Colonic mucosa (tissue), 4 donors: ENCODE results near the gene WT1. TPM values are rescaled to one million over a fixed set of nuclear protein-coding genes. Genes with fewer than 3 reads are reported as not detected.

Source experiments
- DNase-seq: peaks from one replicate; pipeline ENCODE4 v3.0.0-alpha.2; 2020
- H3K27ac ChIP-seq: fragments of 200-600 bp; one replicate; pipeline ENCODE4 v1.8.0; 2021
- H3K27me3 ChIP-seq: fragments of 200-600 bp; one replicate; pipeline ENCODE4 v1.8.0; 2021
- H3K36me3 ChIP-seq: fragments of 200-600 bp; one replicate; pipeline ENCODE4 v1.8.0; 2021
- H3K4me1 ChIP-seq: fragments of 200-600 bp; one replicate; pipeline ENCODE4 v1.8.0; 2021; ENCODE audit warnings: mild to moderate bottlenecking
- H3K4me3 ChIP-seq: fragments of 200-600 bp; one replicate; pipeline ENCODE4 v1.8.0; 2021
- H3K9ac ChIP-seq, 2 donors: one replicate each; pipeline ENCODE4 v1.7.0; 2013; ENCODE audit warnings: control low read depth in 2 of 2, low read depth in 2 of 2, low read length in 2 of 2
- H3K9me3 ChIP-seq: fragments of 200-600 bp; one replicate; pipeline ENCODE4 v1.8.0; 2021
- CTCF ChIP-seq: fragments of 200-600 bp; IDR thresholded peaks from one replicate; pipeline ENCODE4 v1.8.0; 2022; ENCODE audit warnings: antibody characterized with exemption, mild to moderate bottlenecking
- intact Hi-C: fragments of 100-400 bp; cut with DNase I; formaldehyde crosslinking; loops from one replicate; pipeline ENCODE4 v1.14.1; 2022
- total RNA-seq, 2 donors: library from RNA; stranded (reverse); fragmentation: NEBNext Ultra II Directional in 1 of 2; extraction: Animal tissue kit (Norgen Biotek cat#: 25700) in 1 of 2; gene quantifications; one replicate each; pipeline ENCODE4 v1.2.1, GENCODE V29; 2021
- donor health status: healthy.
- donor health status: DM: no; HTN: no; CAD: no.
- donor health status: DM: no; HTN: no; CAD: no.

The WT1 gene
- total RNA-seq, 2 donors from 2014 or later: 0.32 TPM; not detected in 1

GRCh38 chr11:32429477-32429876 is 5.9 kb downstream of the WT1 start:
- H3K36me3 ChIP-seq: no peaks in the 10 kb centered on the region

GRCh38 chr11:32428665-32429303 is 6.6 kb downstream of the WT1 start:
- no peak for DNase-seq
- peaks cover 80% of the 10 kb centered on the region for H3K27me3 ChIP-seq

More at GRCh38 chr11:32429477-32429876, 5.9 kb downstream of the WT1 start:
- Histone ChIP-seq H3K27me3 (peaks cover 87% of the 10 kb centered on the region), H3K4me1 (no peaks in the 10 kb centered on the region), H3K9ac (no peak overlapping the region), H3K9me3 (no peaks in the 10 kb centered on the region), H3K4me3 (no peak overlapping the region), H3K27ac (no peak overlapping the region)
- intact Hi-C loops: no loop called here
- DNase-seq: no peak
- TF ChIP-seq CTCF: no peak

GRCh38 chr11:32427935-32428664 is 7.2 kb downstream of the WT1 start:
- no peaks in the 10 kb centered on the region for H3K4me1 ChIP-seq
- H3K9ac ChIP-seq: no peak overlapping the region
- no peak overlapping the region for H3K4me3 ChIP-seq
- TF ChIP-seq CTCF: no peak
- H3K36me3 ChIP-seq: no peaks in the 10 kb centered on the region
- no peaks in the 10 kb centered on the region for H3K9me3 ChIP-seq
- intact Hi-C loops: no loop called here
- no peak overlapping the region for H3K27ac ChIP-seq
- no peak for DNase-seq
- peaks cover 73% of the 10 kb centered on the region for H3K27me3 ChIP-seq

More at GRCh38 chr11:32428665-32429303, 6.6 kb downstream of the WT1 start:
- intact Hi-C loops: no loop called here
- H3K27ac ChIP-seq: no peak overlapping the region
- no peak for TF ChIP-seq CTCF
- H3K4me1 ChIP-seq: no peaks in the 10 kb centered on the region
- H3K9me3 ChIP-seq: no peaks in the 10 kb centered on the region
- H3K36me3 ChIP-seq: no peaks in the 10 kb centered on the region
- no peak overlapping the region for H3K4me3 ChIP-seq
- no peak overlapping the region for H3K9ac ChIP-seq

GRCh38 chr11:32427616-32427934 is 7.8 kb downstream of the WT1 start:
- H3K36me3 ChIP-seq: no peaks in the 10 kb centered on the region
- no peak overlapping the region for H3K27ac ChIP-seq
- peaks cover 68% of the 10 kb centered on the region for H3K27me3 ChIP-seq
- no peaks in the 10 kb centered on the region for H3K9me3 ChIP-seq
- no peaks in the 10 kb centered on the region for H3K4me1 ChIP-seq
- DNase-seq: no peak
- H3K9ac ChIP-seq: no peak overlapping the region
- intact Hi-C loops: no loop called here
- no peak overlapping the region for H3K4me3 ChIP-seq
- TF ChIP-seq CTCF: no peak

- no peak for TF ChIP-seq CTCF
- Histone ChIP-seq H3K9ac (no peak overlapping the region), H3K27ac (no peak overlapping the region), H3K9me3 (no peaks in the 10 kb centered on the region), H3K4me1 (no peaks in the 10 kb centered on the region), H3K27me3 (peaks cover 63% of the 10 kb centered on the region), H3K4me3 (no peak overlapping the region), H3K36me3 (no peaks in the 10 kb centered on the region)
- intact Hi-C loops: no loop called here
- no peak for DNase-seq
These were observed 8.3 kb downstream of the WT1 start for GRCh38 chr11:32426819-32427615.
